SKM-1 treated with dmso at 0.1 percent for 144 hours (cell line): ENCODE data around the gene PCNX3.

Experiments
- DNase-seq: peaks from one replicate; lab custom pipeline; 2025; ENCODE audit not compliant: unreplicated experiment; lab: John Stamatoyannopoulos, UW

Gene PCNX3

GRCh38 chr11:65617990-65618751 is 2.6 kb downstream of the PCNX3 start:
- no peak for DNase-seq

GRCh38 chr11:65618763-65619162 is 3.2 kb downstream of the PCNX3 start:
- DNase-seq, result no peak

GRCh38 chr11:65619281-65619928 is 3.8 kb downstream of the PCNX3 start:
- no peak for DNase-seq

GRCh38 chr11:65620666-65621065 is 5.1 kb downstream of the PCNX3 start:
- DNase-seq, result no peak

GRCh38 chr11:65621460-65621859 is 5.9 kb downstream of the PCNX3 start:
- no peak for DNase-seq

GRCh38 chr11:65622011-65622410 is 6.4 kb downstream of the PCNX3 start:
- no peak for DNase-seq

- no peak for DNase-seq
These were observed 7.6 kb downstream of the PCNX3 start for GRCh38 chr11:65623177-65623576.

GRCh38 chr11:65623852-65624616 is 8.5 kb downstream of the PCNX3 start:
- no peak for DNase-seq

GRCh38 chr11:65624931-65625627 is 9.5 kb downstream of the PCNX3 start:
- no peak for DNase-seq

GRCh38 chr11:65625628-65626342 is 10.2 kb downstream of the PCNX3 start:
- DNase-seq, result no peak

- no peak for DNase-seq
These were observed 11.6 kb downstream of the PCNX3 start for GRCh38 chr11:65627202-65627601.

GRCh38 chr11:65629579-65629978 is 14.0 kb downstream of the PCNX3 start:
- no peak for DNase-seq

- DNase-seq, result no peak
These were observed 14.6 kb downstream of the PCNX3 start for GRCh38 chr11:65630215-65630614.

GRCh38 chr11:65633390-65634108 is 18.0 kb downstream of the PCNX3 start:
- no peak for DNase-seq

- DNase-seq, result no peak
These were observed 18.5 kb downstream of the PCNX3 start for GRCh38 chr11:65634109-65634436.

- DNase-seq, result no peak
These were observed 18.9 kb downstream of the PCNX3 start for GRCh38 chr11:65634440-65634839.

- no peak for DNase-seq
These were observed 19.5 kb downstream of the PCNX3 start for GRCh38 chr11:65634905-65635731.

- no peak for DNase-seq
These were observed 20.8 kb downstream of the PCNX3 start for GRCh38 chr11:65636108-65637031.
